Uterus (tissue), 4 donors: ENCODE measurements around the gene ATP6V0D1. TPM values are rescaled to one million over a fixed set of nuclear protein-coding genes. Genes with fewer than 3 reads are reported as not detected.

Experiments
- DNase-seq, 2 donors: peaks; one replicate each; pipeline ENCODE4 v3.0.0-alpha.2; 2019 to 2020
- H3K27ac ChIP-seq, 2 donors: fragments of 200-600 bp; sonication (generic); 1 replicate in 1 of 2; 2 replicates in 1 of 2; pipeline ENCODE4 v1.5.1; 2016 to 2018
- H3K27me3 ChIP-seq, 2 donors: fragments of 200-600 bp; sonication (generic); one replicate each; pipeline ENCODE4 v1.5.1; 2018 to 2019; ENCODE audit warnings: control low read depth in 1 of 2
- H3K36me3 ChIP-seq, 2 donors: fragments of 200-600 bp; sonication (generic); one replicate each; pipeline ENCODE4 v1.5.1; 2019; ENCODE audit warnings: control low read depth in 1 of 2
- H3K4me1 ChIP-seq, 2 donors: fragments of 200-600 bp; sonication (generic); one replicate each; pipeline ENCODE4 v1.5.1; 2018 to 2019; ENCODE audit warnings: control low read depth in 1 of 2
- H3K4me3 ChIP-seq, 2 donors: fragments of 200-600 bp; sonication (generic); 1 replicate in 1 of 2; 2 replicates in 1 of 2; pipeline ENCODE4 v1.5.1; 2018 to 2019; ENCODE audit warnings: mild to moderate bottlenecking in 1 of 2
- H3K9me3 ChIP-seq, 2 donors: fragments of 200-600 bp; sonication (generic); one replicate each; pipeline ENCODE4 v1.5.1; 2019; ENCODE audit warnings: control low read depth in 1 of 2
- POLR2A ChIP-seq, 2 donors: fragments of 450-650 bp; IDR thresholded peaks; one replicate each; pipeline ENCODE4 v1.6.1; 2016; ENCODE audit warnings: antibody characterized with exemption in 2 of 2, mild to moderate bottlenecking in 1 of 2, moderate library complexity in 1 of 2
- intact Hi-C: fragments of 100-400 bp; cut with DNase I; formaldehyde crosslinking; loops from one replicate; pipeline ENCODE4 v1.15.1; 2023; ENCODE audit warnings: low total_unique reads
- total RNA-seq, 4 donors: library from RNA; depleted of rRNA in 3 of 4; stranded (reverse); fragments of >200 nt in 3 of 4; gene quantifications; one replicate each; pipeline versions ENCODE4 v1.1.0 to v1.2.4, GENCODE V29; 2014 to 2023
- TF ChIP-seq, protein P1 (sequence below), 4 experiments: fragments of 200-600 bp in 2 of 4; fragments of 450-650 bp in 2 of 4; sonication (generic) in 2 of 4; IDR thresholded peaks; one replicate each; pipeline ENCODE4 v1.5.1; 2016 to 2019; ENCODE audit warnings: antibody characterized with exemption in 4 of 4, mild to moderate bottlenecking in 2 of 4, moderate library complexity in 1 of 4
- donor health status: DM: yes; HTN: yes; CAD: no.

Gene ATP6V0D1
- total RNA-seq, 4 donors from 2014 or later: 67.4 to 243 (median 100) TPM

DNA sequence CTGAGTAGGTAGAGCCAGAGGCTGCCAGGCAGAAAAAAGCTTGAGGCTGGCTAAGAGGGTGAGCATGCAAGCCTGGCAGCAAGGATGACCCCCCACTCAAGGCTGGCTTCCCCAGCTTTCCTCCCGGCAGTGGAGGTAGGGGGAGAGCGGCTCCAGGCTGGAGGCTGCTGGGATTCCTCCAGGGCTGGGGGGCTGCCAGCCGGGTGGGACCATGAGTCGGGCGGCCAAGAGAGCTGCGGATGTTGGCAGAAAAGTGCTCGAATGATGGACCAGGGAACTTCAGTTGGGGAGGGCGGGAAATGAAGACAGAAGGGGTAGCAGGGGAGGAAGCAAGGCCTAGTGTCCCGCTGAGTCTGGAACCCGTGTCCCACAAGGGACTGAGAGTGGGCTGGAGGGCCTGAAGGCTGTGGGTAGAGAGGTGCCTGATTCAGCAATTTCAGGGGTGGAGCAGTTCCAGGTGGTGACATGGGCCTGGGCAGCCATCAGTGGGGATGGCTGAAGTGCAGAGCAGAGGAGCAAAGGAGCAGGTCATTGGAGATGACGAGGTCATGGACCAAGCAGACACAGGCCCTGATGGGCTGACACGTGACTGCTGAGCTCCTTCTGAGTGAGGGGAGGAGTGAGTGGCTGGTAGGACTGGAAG is 29.8 kb downstream of the ATP6V0D1 start:
- H3K9me3 ChIP-seq: no peaks in the 10 kb centered on the region
- H3K4me3 ChIP-seq: no peak overlapping the region
- peak in 1 of 2 donors; percentile 71 for DNase-seq
- TF ChIP-seq POLR2A (IDR thresholded peaks at IDR 0.05): no peak
- TF ChIP-seq, protein P1, sequence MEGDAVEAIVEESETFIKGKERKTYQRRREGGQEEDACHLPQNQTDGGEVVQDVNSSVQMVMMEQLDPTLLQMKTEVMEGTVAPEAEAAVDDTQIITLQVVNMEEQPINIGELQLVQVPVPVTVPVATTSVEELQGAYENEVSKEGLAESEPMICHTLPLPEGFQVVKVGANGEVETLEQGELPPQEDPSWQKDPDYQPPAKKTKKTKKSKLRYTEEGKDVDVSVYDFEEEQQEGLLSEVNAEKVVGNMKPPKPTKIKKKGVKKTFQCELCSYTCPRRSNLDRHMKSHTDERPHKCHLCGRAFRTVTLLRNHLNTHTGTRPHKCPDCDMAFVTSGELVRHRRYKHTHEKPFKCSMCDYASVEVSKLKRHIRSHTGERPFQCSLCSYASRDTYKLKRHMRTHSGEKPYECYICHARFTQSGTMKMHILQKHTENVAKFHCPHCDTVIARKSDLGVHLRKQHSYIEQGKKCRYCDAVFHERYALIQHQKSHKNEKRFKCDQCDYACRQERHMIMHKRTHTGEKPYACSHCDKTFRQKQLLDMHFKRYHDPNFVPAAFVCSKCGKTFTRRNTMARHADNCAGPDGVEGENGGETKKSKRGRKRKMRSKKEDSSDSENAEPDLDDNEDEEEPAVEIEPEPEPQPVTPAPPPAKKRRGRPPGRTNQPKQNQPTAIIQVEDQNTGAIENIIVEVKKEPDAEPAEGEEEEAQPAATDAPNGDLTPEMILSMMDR (IDR thresholded peaks at IDR 0.05): no peak
- peak overlapping the region; percentile 6 to 24 for H3K27ac ChIP-seq
- H3K4me1 ChIP-seq: peaks cover 13 to 26% of the 10 kb centered on the region in 2 donors
- no peaks in the 10 kb centered on the region for H3K27me3 ChIP-seq
- H3K36me3 ChIP-seq: no peaks in the 10 kb centered on the region
- intact Hi-C loops: no loop called here

DNA sequence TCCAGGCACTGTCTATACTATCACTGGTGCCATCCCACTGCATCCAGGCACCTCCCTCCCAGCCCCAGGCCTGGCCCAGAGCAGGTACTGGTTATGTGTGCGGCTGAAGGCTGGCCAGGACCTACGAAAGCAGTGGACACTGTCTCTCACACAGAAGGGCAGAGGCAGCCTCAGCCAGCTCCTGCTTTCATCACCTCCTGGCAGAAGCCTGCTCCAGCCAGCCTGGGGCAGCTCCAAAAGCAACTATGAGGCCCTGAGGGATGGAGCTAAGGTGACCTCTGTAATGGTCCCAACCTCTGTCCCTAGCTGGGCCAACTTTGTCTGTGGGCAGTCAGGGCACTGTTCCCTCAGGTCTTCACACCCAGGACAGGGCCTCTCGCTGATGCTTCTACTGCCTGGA is 31.2 kb downstream of the ATP6V0D1 start:
- peak overlapping the region; percentile 13 to 38 for H3K27ac ChIP-seq
- H3K9me3 ChIP-seq: no peaks in the 10 kb centered on the region
- no peak overlapping the region for H3K4me3 ChIP-seq
- peaks cover 13 to 41% of the 10 kb centered on the region in 2 donors for H3K4me1 ChIP-seq
- no peak for TF ChIP-seq POLR2A (IDR thresholded peaks at IDR 0.05)
- TF ChIP-seq, protein P1 (IDR thresholded peaks at IDR 0.05): no peak
- intact Hi-C loops: no loop called here
- no peaks in the 10 kb centered on the region for H3K27me3 ChIP-seq
- DNase-seq: peak in 1 of 2 donors; percentile 69
- H3K36me3 ChIP-seq: no peaks in the 10 kb centered on the region

DNA sequence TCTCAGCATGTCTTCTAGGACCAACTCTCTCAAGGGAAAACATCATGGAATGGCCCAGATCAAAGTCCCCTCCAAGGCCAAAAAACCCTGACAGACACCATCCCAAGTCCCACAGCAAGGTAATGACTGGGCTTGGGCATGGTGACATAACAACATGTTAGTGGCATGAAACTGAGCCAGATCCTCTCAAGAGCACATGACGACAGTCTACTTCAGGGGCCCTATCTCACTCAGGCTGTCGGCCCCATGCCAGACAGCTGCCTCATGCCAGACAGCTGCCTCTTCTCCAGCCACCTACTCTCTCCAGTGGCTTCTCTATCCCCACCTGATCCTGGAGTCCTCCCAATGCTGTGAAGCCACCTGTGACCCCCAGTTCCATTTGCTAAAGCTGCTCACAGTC is 31.6 kb downstream of the ATP6V0D1 start:
- Histone ChIP-seq H3K27ac (peak overlapping the region; percentile 13 to 38), H3K36me3 (no peaks in the 10 kb centered on the region), H3K9me3 (no peaks in the 10 kb centered on the region), H3K27me3 (no peaks in the 10 kb centered on the region), H3K4me1 (peaks cover 15 to 45% of the 10 kb centered on the region in 2 donors), H3K4me3 (no peak overlapping the region)
- no peak for TF ChIP-seq POLR2A (IDR thresholded peaks at IDR 0.05)
- TF ChIP-seq, protein P1 (IDR thresholded peaks at IDR 0.05): no peak
- DNase-seq: no peak
- intact Hi-C loops: no loop called here

DNA sequence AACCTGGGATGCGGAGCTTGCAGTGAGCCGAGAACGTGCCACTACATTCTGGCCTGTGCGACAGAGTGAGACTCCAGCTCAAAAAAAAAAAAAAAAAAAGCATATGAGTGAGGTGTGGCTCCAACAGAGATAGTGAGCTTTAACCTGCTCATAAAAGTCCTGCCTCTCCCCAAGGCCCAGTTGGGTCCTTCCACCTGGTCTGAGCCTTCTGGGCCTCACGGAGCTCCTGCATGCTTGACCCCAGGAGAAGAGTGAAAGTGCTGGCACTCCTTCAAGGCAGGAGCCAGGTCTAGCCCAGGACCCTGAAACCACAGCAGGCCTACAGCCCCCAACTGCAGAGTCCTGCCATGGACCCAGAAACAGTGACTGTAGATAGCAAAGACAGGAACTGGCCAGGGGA is 32.4 kb downstream of the ATP6V0D1 start:
- H3K4me1 ChIP-seq: peaks cover 23 to 52% of the 10 kb centered on the region in 2 donors
- H3K36me3 ChIP-seq: no peaks in the 10 kb centered on the region
- no peak overlapping the region for H3K4me3 ChIP-seq
- peak overlapping the region; percentile 13 to 38 for H3K27ac ChIP-seq
- intact Hi-C loops: no loop called here
- no peak for DNase-seq
- no peaks in the 10 kb centered on the region for H3K9me3 ChIP-seq
- no peak for TF ChIP-seq POLR2A (IDR thresholded peaks at IDR 0.05)
- TF ChIP-seq, protein P1 (IDR thresholded peaks at IDR 0.05): no peak
- no peaks in the 10 kb centered on the region for H3K27me3 ChIP-seq

DNA sequence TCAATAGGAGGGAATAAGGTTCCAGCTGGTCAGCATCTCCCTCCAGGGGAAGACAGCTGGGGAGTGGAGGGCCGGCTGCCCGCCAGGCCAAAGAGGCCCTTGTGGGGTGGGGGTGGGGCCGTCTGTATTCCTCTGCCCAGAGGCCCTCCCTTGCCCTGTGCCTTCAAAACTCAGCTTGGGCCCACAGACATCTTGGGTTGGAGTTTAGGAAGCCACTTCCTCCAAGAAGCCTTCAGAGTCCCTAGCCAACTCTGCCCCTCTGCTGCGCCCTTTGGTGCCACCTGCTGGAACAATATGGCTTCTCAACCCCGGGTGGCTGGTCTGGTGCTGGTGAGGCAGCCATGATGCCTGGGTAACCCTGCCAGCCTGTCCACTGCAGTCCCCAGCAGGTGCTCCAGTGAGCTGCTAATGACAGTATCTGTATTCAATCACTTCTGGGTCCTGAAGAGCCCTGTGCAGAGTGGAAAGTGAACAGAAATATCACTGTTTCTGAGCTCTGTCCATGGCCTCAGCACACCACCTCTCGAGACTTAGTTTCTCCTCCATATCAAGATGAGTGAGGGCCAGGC is 33.4 kb downstream of the ATP6V0D1 start:
- DNase-seq: peak; percentile 54 to 65

More for the DNA sequence above, 33.4 kb downstream of the ATP6V0D1 start:
- H3K4me3 ChIP-seq: no peak overlapping the region
- no peaks in the 10 kb centered on the region for H3K9me3 ChIP-seq
- peaks cover 25 to 62% of the 10 kb centered on the region in 2 donors for H3K4me1 ChIP-seq
- H3K36me3 ChIP-seq: no peaks in the 10 kb centered on the region
- H3K27ac ChIP-seq: peak overlapping the region; percentile 78 to 81
- TF ChIP-seq POLR2A (IDR thresholded peaks at IDR 0.05): no peak
- TF ChIP-seq, protein P1 (IDR thresholded peaks at IDR 0.05): peak in 2 of 4 experiments; percentile 19 to 38
- intact Hi-C loops: no loop called here
- no peaks in the 10 kb centered on the region for H3K27me3 ChIP-seq
